Measurements from ENCODE around the gene DEPP1. TPM values are rescaled to one million over a fixed set of nuclear protein-coding genes. Genes with fewer than 3 reads are reported as not detected.
A peak's percentile ranks its signal among the peaks of the same experiment; 100 is the strongest.

The DEPP1 gene
- total RNA-seq, 1 donor from 2014 or later, result 4.6 TPM

GRCh38 chr10:44965651-44966097 is 12.9 kb downstream of the DEPP1 start:
- no peak for DNase-seq (ENCODE audit: low spot score)
- intact Hi-C loops (cut with micrococcal nuclease), result loop anchor here (1.0 to 5.0 kb wide), 2 partner anchors 10 to 88 kb away; no protein-coding TSS in a partner anchor
- Mint-ChIP-seq H3K36me3 (ENCODE audit: low read depth) (no peaks in the 10 kb centered on the region), H3K27me3 (ENCODE audit: insufficient read depth) (no peaks in the 10 kb centered on the region), H3K4me1 (ENCODE audit: low read depth) (peaks cover 49% of the 10 kb centered on the region), H3K9me3 (no peaks in the 10 kb centered on the region), H3K27ac (peak overlapping the region; percentile 63), H3K4me3 (peak overlapping the region; percentile 4)

- no peak overlapping the region for H3K4me3 Mint-ChIP-seq
- peak overlapping the region; percentile 24 for H3K27ac Mint-ChIP-seq
- H3K36me3 Mint-ChIP-seq (ENCODE audit: low read depth), result no peaks in the 10 kb centered on the region
- intact Hi-C loops (cut with micrococcal nuclease), result loop anchor here (5.0 kb wide), 1 partner anchor 88 kb away; no protein-coding TSS in a partner anchor
- H3K4me1 Mint-ChIP-seq (ENCODE audit: low read depth), result peaks cover 55% of the 10 kb centered on the region
- no peaks in the 10 kb centered on the region for H3K9me3 Mint-ChIP-seq
- no peak for DNase-seq (ENCODE audit: low spot score)
- H3K27me3 Mint-ChIP-seq (ENCODE audit: insufficient read depth), result no peaks in the 10 kb centered on the region
These were observed 13.5 kb downstream of the DEPP1 start for GRCh38 chr10:44965104-44965503.

DNA sequence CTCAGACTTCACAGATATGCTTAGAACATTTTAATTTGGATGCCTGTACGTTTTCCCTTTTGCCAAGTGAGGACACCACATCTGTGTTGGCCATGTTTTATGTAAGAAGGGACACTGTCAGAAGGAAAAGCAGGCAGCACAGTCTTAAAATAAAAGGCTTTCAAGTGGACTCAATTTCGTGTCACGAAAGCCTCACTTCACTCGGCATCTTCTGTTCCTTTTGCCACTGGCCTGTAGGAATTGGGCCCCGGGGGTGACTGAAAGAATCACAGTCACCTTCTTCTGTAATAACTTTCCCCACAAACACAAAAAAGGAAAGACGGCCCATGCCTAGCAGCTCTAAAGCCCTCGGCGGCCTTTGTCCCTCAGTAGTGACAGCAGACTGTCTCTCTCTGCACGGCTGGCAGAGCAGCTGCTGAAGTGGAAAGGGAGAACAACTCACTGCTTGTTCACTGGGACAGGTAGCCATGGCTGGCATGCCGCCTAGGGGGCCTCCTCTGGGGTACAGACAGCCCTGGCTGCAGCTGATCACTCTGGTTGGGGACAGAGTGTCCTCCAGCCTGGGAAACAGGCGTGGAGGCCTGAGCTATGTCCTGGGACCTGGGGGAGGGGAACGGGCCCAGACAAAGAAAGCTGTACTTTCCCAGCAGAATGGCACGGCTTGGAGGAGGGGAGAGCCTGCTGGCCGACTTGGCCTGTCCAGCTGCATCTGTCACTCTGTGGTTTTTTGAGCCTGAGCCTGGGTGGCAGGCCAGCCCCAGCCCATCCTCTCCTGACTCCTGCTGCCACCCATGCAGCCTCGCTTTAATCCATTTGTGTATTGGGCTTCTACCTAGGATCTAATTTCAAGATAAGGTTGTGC is 14.6 kb downstream of the DEPP1 start:
- Mint-ChIP-seq H3K9me3 (no peaks in the 10 kb centered on the region), H3K4me1 (ENCODE audit: low read depth) (peaks cover 49% of the 10 kb centered on the region), H3K4me3 (no peak overlapping the region), H3K36me3 (ENCODE audit: low read depth) (no peaks in the 10 kb centered on the region), H3K27me3 (ENCODE audit: insufficient read depth) (no peaks in the 10 kb centered on the region), H3K27ac (no peak overlapping the region)
- intact Hi-C loops (cut with micrococcal nuclease), result no loop called here
- DNase-seq (ENCODE audit: low spot score), result no peak

DNA sequence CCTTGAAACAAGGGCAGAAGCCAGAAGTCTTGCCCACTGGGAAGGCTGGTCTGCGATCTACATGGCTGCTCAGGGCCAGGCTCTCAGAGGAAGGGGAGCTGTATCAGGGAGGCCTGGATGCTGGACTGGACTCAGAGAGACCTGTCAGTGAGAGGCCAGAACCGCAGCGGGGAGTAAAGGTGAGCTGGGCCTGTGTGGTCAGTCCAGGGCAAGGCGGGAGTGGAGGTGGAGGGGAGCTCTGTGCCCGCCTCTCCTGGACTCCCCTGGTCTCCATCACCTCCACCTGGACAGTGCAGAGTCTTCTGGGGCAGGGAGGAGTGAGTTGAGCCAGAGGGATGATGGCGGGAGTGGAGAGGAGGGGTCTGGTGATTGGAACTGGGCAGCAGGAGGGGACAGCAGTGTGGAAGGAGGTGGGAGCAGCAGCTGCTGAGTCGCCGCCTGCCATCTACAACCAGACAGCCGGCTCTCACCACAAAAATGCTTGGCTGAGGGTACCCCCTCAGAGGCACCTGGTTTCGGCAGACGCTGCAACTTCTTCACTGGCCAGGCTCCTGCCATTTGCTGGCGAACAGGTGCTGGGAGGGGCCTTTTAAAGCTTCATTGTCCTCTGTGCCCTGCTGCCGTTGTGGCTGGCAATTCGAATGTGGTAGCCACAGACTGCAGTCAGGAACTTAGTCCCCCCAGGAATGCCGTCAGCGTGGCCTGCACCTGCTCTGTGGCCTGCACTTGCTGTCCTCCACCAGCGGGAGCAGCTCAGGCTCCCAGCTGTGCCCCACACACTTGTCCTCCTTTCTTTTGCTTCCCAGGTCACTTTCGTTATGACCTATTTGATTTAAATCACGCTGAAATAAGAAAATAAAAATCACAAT is 15.5 kb downstream of the DEPP1 start:
- Mint-ChIP-seq H3K9me3 (no peaks in the 10 kb centered on the region), H3K27ac (no peak overlapping the region), H3K27me3 (ENCODE audit: insufficient read depth) (no peaks in the 10 kb centered on the region), H3K36me3 (ENCODE audit: low read depth) (no peaks in the 10 kb centered on the region), H3K4me3 (no peak overlapping the region), H3K4me1 (ENCODE audit: low read depth) (peaks cover 49% of the 10 kb centered on the region)
- intact Hi-C loops (cut with micrococcal nuclease), result no loop called here
- DNase-seq (ENCODE audit: low spot score), result no peak

GRCh38 chr10:44961931-44962750 is 16.5 kb downstream of the DEPP1 start:
- intact Hi-C loops (cut with micrococcal nuclease), result no loop called here
- Mint-ChIP-seq H3K27ac (no peak overlapping the region), H3K9me3 (no peaks in the 10 kb centered on the region), H3K27me3 (ENCODE audit: insufficient read depth) (no peaks in the 10 kb centered on the region), H3K36me3 (ENCODE audit: low read depth) (no peaks in the 10 kb centered on the region), H3K4me3 (no peak overlapping the region), H3K4me1 (ENCODE audit: low read depth) (peaks cover 39% of the 10 kb centered on the region)
- DNase-seq (ENCODE audit: low spot score), result no peak

GRCh38 chr10:44961230-44961571 is 17.4 kb downstream of the DEPP1 start:
- H3K9me3 Mint-ChIP-seq, result no peaks in the 10 kb centered on the region
- H3K4me3 Mint-ChIP-seq, result no peak overlapping the region
- DNase-seq (ENCODE audit: low spot score), result no peak
- H3K27ac Mint-ChIP-seq, result no peak overlapping the region
- peaks cover 3% of the 10 kb centered on the region for H3K36me3 Mint-ChIP-seq (ENCODE audit: low read depth)
- H3K4me1 Mint-ChIP-seq (ENCODE audit: low read depth), result peaks cover 36% of the 10 kb centered on the region
- intact Hi-C loops (cut with micrococcal nuclease), result no loop called here
- no peaks in the 10 kb centered on the region for H3K27me3 Mint-ChIP-seq (ENCODE audit: insufficient read depth)

GRCh38 chr10:44960482-44961229 is 18.0 kb downstream of the DEPP1 start:
- peaks cover 31% of the 10 kb centered on the region for H3K4me1 Mint-ChIP-seq (ENCODE audit: low read depth)
- intact Hi-C loops (cut with micrococcal nuclease), result no loop called here
- DNase-seq (ENCODE audit: low spot score), result no peak
- H3K27me3 Mint-ChIP-seq (ENCODE audit: insufficient read depth), result no peaks in the 10 kb centered on the region
- H3K4me3 Mint-ChIP-seq, result peak overlapping the region; percentile 87
- H3K27ac Mint-ChIP-seq, result no peak overlapping the region
- peaks cover 5% of the 10 kb centered on the region for H3K36me3 Mint-ChIP-seq (ENCODE audit: low read depth)
- H3K9me3 Mint-ChIP-seq, result no peaks in the 10 kb centered on the region

- Mint-ChIP-seq H3K27ac (no peak overlapping the region), H3K4me3 (peak overlapping the region; percentile 87), H3K9me3 (no peaks in the 10 kb centered on the region), H3K4me1 (ENCODE audit: low read depth) (peaks cover 25% of the 10 kb centered on the region), H3K36me3 (ENCODE audit: low read depth) (peaks cover 5% of the 10 kb centered on the region), H3K27me3 (ENCODE audit: insufficient read depth) (no peaks in the 10 kb centered on the region)
- intact Hi-C loops (cut with micrococcal nuclease), result no loop called here
- no peak for DNase-seq (ENCODE audit: low spot score)
These were observed 18.5 kb downstream of the DEPP1 start for GRCh38 chr10:44960088-44960460.

DNA sequence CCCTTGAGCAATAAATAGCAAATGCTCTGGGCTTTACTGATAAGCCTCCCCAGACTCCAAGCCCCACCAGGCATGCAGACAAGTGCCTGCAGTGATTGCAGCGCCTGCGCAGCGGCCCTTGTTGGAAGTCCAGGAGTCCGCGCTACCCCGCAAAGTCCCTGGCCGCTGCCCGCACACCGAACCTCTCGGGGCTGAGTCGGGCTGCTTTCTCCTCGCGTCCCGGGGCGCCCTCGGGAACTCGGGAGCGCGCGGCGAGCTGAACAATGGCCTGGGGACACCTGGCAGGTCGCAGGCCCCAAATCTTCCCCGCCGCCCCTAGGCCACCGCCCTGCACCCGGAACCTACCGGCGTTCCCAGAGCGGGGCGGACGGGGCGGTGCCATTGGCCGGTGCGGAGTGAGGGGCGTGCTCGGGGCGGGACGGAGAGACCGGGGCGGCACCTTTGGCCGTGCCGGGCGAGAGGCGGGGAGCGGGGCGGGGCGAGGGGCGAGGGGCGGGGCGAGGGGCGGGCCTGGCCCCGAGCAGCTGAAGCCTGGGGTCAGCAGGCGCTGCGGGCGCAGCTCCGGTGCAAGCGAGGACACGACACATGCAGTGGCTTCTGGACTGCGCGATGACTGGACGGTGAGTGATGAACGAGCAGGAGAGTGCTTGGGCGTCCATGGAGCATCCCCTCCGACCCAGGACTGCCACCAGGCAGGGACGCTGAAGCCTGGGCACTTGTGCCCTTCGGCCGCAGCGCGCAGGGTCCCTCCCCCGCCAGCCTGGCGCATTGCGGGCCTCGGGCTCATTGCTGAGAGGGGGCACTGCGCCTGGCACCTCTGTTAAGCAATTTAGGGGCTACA is 19.1 kb downstream of the DEPP1 start, which contains the start of gene RASSF4:
Gene RASSF4, plus strand, starts transcription at position 556 of the 841 bp plus-strand sequence. CDS start 10,401 bp downstream, outside the sequence.
- Mint-ChIP-seq H3K27me3 (ENCODE audit: insufficient read depth) (no peaks in the 10 kb centered on the region), H3K27ac (peak within 1 kb of the TSS; percentile 73), H3K4me1 (ENCODE audit: low read depth) (peaks cover 24% of the 10 kb centered on the region), H3K9me3 (no peaks in the 10 kb centered on the region), H3K4me3 (peak within 1 kb of the TSS; percentile 87), H3K36me3 (ENCODE audit: low read depth) (peaks cover 7% of the 10 kb centered on the region)
- peak; percentile 91 for DNase-seq (ENCODE audit: low spot score)
- intact Hi-C loops (cut with micrococcal nuclease), result loop anchor here (1.0 to 2.0 kb wide), 4 partner anchors 8 to 42 kb away; no protein-coding TSS in a partner anchor

GRCh38 chr10:44958898-44959246 is 19.7 kb downstream of the DEPP1 start:
- Mint-ChIP-seq H3K27ac (peak overlapping the region; percentile 73), H3K9me3 (no peaks in the 10 kb centered on the region), H3K27me3 (ENCODE audit: insufficient read depth) (no peaks in the 10 kb centered on the region), H3K4me3 (peak overlapping the region; percentile 87), H3K36me3 (ENCODE audit: low read depth) (peaks cover 7% of the 10 kb centered on the region), H3K4me1 (ENCODE audit: low read depth) (peaks cover 24% of the 10 kb centered on the region)
- intact Hi-C loops (cut with micrococcal nuclease), result loop anchor here (1.0 to 2.0 kb wide), 4 partner anchors 8 to 42 kb away; no protein-coding TSS in a partner anchor
- no peak for DNase-seq (ENCODE audit: low spot score)

DNA sequence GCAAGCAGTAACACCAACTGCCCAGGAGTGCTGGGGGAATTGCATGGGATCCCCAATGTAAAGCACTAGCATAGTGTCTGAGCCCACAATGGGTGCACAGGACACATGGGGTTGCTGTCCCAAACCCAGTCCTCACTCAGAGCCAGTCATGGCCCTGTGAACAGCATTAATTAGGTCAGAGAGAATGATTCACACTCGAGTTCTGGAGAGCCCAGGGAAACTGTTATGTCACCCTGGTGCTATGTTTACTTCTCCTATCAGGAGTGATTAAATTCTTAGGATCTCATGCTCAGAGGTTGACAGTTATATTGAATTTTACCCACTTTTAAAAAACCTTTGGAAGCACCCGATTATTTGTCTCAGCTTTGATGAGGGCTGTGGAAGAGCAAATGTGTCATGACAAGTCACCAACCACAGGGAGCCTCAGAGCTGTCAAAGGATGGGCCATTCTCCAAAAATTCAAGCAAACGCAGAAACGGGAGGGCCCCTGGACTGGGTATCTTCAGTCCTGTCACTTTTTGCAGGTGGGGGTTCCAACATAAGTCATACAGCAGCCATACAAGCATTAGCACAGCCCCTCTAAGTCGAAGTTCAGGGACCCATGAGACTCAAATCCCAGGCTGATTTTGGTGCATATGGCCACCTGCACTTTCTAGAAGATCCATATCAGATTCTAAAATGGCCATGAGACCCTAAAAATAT is 20.3 kb downstream of the DEPP1 start:
- DNase-seq (ENCODE audit: low spot score), result no peak
- Mint-ChIP-seq H3K27me3 (ENCODE audit: insufficient read depth) (no peaks in the 10 kb centered on the region), H3K9me3 (no peaks in the 10 kb centered on the region), H3K4me1 (ENCODE audit: low read depth) (peaks cover 24% of the 10 kb centered on the region), H3K27ac (peak overlapping the region; percentile 73), H3K4me3 (peak overlapping the region; percentile 87), H3K36me3 (ENCODE audit: low read depth) (peaks cover 7% of the 10 kb centered on the region)
- intact Hi-C loops (cut with micrococcal nuclease), result loop anchor here (2.0 kb wide), 1 partner anchor 26 kb away; no protein-coding TSS in a partner anchor
